Endothelial cell of hepatic sinusoid (primary cell): Measurements from ENCODE around the gene SUPT4H1.
"Not testable (repeated sequence)": the region's sequence is repeated elsewhere in the genome, so short reads cannot be mapped to it uniquely, and the experiment has no call there.

Experiments used
- in situ Hi-C: cut with HindIII; loops from 2 replicates; pipeline ENCODE4 v1.10.0; 2017; ENCODE audit warnings: low sequenced_read_pairs

SUPT4H1 gene

DNA sequence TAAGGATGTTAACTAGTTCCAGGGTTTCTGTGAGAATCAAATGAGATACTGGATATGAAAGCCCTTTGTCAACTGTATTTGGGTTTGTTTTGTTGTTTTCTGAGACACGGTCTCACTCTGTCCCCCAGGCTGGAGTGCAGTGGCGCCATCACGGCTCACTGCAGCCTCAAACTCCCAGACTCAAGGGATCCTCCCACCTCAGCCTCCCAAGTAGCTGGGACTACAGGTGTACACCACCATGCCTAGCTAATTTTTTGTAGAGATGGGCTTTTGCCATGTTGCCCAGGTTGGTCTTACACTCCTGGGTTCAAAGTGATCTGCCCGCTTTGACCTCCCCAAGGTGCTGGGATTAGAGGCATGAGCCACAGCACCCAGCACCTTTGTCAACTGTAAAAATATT is 8.9 kb downstream of the SUPT4H1 start:
- in situ Hi-C loops = no loop called here

- in situ Hi-C loops = no loop called here
Measured at GRCh38 chr17:58341861-58342475, 10.0 kb downstream of the SUPT4H1 start.

- in situ Hi-C loops = not testable (repeated sequence)
Measured at GRCh38 chr17:58341136-58341860, 10.7 kb downstream of the SUPT4H1 start.

DNA sequence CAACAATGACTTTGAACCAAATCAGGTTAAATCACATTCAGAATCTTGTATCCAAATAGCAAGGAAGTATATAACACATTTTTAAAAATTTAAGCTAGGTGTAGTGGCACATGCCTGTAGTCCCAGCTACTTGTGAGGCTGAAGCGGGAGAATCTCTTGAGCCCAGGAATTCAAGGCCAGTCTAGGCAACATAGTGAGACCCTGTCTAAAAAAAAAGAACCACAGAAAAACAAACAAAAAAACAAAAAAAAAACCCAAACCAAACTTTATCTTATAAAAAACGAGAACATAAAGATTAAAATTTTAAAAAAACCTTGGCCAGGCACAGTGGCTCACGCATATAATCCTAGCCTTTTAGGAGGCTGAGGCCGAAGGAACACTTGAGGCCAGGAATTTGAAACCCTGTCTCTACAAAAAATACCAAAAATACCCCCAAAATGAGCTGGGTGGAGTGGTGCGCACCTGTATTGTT is 11.6 kb downstream of the SUPT4H1 start:
- in situ Hi-C loops = no loop called here

- in situ Hi-C loops = no loop called here
Measured at GRCh38 chr17:58339755-58340404, 12.1 kb downstream of the SUPT4H1 start.

GRCh38 chr17:58338841-58339754 is 12.9 kb downstream of the SUPT4H1 start:
- in situ Hi-C loops = no loop called here

GRCh38 chr17:58338454-58338840 is 13.6 kb downstream of the SUPT4H1 start:
- in situ Hi-C loops = no loop called here

DNA sequence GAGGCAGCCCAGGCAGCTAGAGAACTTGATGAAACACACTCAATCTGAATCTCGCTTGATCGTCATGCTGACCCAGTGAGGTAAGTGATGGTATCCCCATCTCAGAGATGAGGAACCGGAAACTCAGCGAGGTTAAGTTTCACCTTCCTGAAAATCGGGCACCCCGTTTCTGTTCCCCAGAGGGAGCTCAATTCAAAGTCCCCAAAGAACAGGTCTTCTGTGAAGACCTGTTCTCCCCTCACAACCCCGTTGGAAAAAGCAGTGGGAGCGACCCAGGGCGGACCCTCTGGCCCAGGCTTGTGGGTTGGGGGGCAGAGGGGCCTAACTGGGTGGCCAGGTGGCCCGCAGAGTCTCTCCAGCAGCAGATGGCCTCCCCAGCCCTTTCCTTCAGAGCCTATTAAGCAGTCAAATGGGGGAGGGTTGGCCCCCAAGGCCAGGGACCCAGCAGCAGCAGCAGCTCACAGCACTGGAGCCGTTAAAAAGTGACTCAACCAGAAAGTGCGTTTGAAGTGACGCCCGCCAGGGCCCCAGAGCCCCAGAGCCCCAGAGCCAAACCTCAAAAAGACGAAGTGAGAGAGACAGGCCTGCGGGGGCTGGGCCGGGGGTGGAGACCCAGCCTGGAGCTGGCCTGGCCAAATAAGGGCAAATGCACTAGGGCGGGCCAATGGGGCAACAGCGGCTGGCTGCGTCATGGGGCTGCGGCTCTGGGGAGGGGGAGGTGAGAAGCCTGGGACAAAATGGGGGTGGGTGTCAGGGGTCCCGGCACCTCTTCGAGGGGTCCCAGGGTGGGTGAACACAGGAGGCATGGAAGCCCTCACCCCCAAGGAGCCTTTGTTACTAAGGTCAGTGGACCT is 14.2 kb downstream of the SUPT4H1 start:
- in situ Hi-C loops = no loop called here

GRCh38 chr17:58337210-58337599 is 14.8 kb downstream of the SUPT4H1 start:
- in situ Hi-C loops = no loop called here

DNA sequence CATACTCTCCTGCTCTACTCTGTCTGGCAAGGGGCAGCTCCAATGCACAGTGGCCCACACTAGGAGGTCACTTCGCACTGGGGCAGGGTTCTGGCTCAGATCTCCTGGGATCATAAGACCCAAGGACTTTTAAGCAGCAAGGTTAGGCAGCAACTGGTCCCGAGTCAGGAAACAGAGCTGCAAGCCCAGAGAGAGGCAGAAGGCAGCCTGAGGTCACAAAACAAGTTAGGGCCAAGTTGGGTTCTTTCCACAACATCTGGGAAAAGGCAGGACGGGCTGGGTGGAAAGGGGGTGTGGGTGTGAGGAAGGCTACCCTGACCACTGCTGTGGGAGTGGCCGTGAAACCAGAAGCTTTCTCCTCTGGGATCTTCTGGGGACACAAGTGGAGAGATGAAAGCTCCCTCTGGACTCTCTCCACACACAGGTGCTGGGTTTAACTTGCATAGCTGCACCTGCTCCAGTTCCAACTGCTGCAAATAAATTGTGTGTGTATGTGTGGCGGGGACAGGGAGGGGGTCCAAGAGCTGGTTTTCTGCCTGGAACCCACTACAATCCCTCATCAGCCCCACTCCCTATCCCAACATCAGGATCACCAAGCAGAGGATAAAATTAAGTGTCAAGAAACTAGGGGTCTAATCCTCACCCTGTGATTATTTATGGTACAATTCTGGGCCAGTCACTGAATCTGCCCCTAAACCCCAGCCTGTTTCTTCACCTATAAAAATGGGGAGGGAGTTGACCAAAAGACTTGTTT is 15.4 kb downstream of the SUPT4H1 start:
- in situ Hi-C loops = no loop called here

GRCh38 chr17:58335779-58336455 is 16.1 kb downstream of the SUPT4H1 start:
- in situ Hi-C loops = no loop called here

- in situ Hi-C loops = no loop called here
Measured at GRCh38 chr17:58335061-58335731, 16.8 kb downstream of the SUPT4H1 start.

DNA sequence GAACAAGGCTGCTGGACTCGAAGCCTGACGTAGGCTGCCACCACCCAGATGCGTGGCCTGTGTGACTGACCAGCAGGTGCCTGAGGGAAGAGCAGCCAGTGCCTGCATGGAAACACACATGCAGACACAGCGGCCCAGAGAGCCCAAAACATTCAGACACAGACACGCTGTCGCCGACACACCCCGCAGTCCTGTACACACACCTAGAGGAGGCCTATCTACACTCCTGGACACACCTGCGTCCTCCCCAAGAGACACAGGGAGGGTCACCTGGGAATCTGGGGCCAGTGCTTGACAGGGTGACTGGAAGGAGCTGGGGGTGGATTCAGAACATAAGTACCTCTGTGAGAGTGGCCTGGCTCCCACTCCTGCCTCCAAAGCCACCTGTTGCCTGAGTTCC is 17.3 kb downstream of the SUPT4H1 start:
- in situ Hi-C loops = no loop called here

- in situ Hi-C loops = no loop called here
Measured at GRCh38 chr17:58334256-58334655, 17.7 kb downstream of the SUPT4H1 start.

- in situ Hi-C loops = no loop called here
Measured at GRCh38 chr17:58333736-58334207, 18.2 kb downstream of the SUPT4H1 start.

DNA sequence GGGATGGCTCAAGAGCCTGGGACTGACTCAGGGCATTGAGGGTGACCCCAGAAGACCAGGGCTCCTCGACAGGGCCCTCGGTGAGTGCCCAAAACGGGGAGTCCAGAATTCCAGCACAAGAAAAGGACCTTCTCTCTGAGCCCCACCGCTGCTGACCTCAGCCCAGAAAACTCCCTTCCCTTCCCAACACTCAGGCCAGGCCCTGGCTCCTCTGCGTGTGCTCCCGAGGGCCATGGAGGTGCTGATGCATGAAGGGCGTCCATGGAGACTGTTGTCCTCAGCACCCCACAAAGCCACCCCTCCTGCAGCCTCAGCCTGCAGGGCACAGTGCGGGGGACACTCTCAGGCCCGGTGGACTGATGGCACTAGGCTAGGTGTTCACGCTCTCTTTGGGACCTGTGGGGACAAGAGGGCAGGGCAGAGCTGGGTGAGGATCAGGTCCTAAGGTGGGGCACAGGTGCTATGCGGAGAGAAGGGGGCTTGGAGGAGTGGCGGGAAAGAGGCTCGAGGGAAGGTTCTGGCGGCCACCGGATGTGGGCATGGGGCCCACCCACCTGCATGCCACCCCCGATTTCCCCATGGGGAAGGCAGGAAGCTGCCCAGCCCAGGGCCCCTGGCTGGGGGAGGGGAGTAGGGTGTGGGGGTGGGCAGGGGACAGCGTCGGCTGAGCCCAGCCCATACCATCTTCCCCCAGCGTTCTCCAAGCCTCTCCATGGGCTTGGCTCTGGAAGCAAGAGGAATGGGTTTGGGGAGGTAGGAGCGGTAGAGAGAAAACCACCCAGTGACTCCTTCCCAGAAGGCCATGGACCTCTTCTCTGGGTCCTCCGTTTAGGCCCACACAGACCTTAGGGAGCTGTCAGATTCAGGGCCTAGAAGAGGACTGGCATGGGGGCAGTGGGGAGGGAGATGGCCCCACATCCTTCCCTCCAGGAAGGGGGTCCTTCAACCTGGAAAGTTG is 18.9 kb downstream of the SUPT4H1 start:
- in situ Hi-C loops = no loop called here
